Measurements from ENCODE around the gene ABHD17A. TPM values are rescaled to one million over a fixed set of nuclear protein-coding genes. Genes with fewer than 3 reads are reported as not detected.

ABHD17A gene
- total RNA-seq, 1 experiment from 2014 or later: 47.5 TPM

DNA sequence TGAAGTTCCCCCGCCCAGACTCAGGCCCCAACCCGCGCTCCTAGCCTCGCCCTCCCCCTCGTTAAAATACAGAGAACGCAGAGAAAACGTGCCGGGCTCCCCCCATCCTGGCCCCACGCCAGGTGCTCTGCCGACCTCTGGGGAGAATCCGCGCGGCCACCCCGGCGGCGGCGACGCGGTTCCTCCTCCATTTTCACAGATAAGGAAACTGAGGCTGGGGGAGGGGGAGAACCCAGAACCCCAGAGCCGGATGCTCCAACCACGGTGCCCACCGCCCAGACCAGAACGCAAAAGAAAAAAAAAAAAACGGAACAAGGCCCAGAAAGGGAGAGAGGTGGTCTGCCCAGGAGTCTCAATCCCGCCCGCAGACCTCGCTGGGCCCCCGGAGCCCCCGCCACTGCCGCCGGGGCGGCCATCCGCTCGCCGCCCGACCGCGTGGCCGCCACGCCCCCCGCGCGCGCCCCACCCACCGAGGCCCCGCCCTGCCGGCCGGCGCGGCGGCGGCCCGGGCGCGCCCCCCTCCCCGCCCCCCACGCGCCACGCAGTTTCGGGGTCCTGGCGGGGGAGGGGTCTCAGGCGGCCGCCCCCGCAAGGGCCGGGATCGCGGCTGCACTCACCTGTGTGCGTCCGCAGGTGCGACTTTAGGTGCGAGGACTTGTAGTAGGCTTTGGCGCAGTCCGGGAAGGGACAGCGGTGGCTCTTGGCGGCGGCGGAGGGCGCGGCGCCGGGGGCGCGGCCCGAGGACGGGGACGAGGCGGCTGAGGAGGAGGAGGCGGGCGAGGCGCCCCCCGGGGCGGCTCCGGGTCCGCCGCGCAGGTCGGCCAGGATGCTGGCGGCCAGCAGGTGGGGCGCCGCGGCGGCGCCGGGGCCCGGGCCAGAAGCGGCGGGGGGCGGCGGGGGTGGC, 22.6 kb downstream of the ABHD17A start:
- no peak overlapping the region for H2BK20ac ChIP-seq (ENCODE audit: low read depth, low read length, poor library complexity, severe bottlenecking)
- TF ChIP-seq, protein P1, sequence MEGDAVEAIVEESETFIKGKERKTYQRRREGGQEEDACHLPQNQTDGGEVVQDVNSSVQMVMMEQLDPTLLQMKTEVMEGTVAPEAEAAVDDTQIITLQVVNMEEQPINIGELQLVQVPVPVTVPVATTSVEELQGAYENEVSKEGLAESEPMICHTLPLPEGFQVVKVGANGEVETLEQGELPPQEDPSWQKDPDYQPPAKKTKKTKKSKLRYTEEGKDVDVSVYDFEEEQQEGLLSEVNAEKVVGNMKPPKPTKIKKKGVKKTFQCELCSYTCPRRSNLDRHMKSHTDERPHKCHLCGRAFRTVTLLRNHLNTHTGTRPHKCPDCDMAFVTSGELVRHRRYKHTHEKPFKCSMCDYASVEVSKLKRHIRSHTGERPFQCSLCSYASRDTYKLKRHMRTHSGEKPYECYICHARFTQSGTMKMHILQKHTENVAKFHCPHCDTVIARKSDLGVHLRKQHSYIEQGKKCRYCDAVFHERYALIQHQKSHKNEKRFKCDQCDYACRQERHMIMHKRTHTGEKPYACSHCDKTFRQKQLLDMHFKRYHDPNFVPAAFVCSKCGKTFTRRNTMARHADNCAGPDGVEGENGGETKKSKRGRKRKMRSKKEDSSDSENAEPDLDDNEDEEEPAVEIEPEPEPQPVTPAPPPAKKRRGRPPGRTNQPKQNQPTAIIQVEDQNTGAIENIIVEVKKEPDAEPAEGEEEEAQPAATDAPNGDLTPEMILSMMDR (conservative IDR thresholded peaks at IDR 0.05): no peak
- no peak overlapping the region for H3K18ac ChIP-seq (ENCODE audit: insufficient read length, low read depth, low read length)
- Mint-ChIP-seq H3K27ac (peak overlapping the region in 2 of 3 experiments; percentile 48 to 80; a peak in 2 of 7 replicates), H3K4me1 (peaks cover 28 to 45% of the 10 kb centered on the region in 2 experiments), H3K27me3 (ENCODE audit: low read depth) (peaks cover 6% of the 10 kb centered on the region), H3K36me3 (ENCODE audit: insufficient read depth in 1 of 3, low read depth in 3 of 3) (no peaks in the 10 kb centered on the region), H3K9me3 (no peaks in the 10 kb centered on the region; a peak in 1 of 5 replicates), H3K4me3 (peak overlapping the region; percentile 86 to 93)
- no peak overlapping the region for H2BK120ac ChIP-seq (ENCODE audit: low read depth, low read length, poor library complexity, severe bottlenecking)
- no peak overlapping the region for H2BK12ac ChIP-seq (ENCODE audit: insufficient read length, low read depth, low read length)
- H4K91ac ChIP-seq (ENCODE audit: insufficient read length, low read depth, low read length): no peak overlapping the region
- no peak overlapping the region for H2AK5ac ChIP-seq (ENCODE audit: insufficient read length, low read length)
- H3K4me1 ChIP-seq (ENCODE audit: insufficient read depth, low read length): peaks cover 3% of the 10 kb centered on the region; the same call in 1 of the 2 replicates
- no peak overlapping the region; the same call in 1 of the 2 replicates for H2BK15ac ChIP-seq (ENCODE audit: low read depth, low read length)
- H3K23me2 ChIP-seq (ENCODE audit: insufficient read length, low read depth, low read length, poor library complexity, severe bottlenecking): peaks cover 14% of the 10 kb centered on the region
- peaks cover 34% of the 10 kb centered on the region; the same call in 1 of the 2 replicates for H3K79me2 ChIP-seq (ENCODE audit: insufficient read depth, low read length)
- peaks cover 3% of the 10 kb centered on the region for H4K20me1 ChIP-seq (ENCODE audit: control insufficient read depth, insufficient read depth, insufficient read length)
- H3K79me1 ChIP-seq (ENCODE audit: insufficient read depth, low read depth, low read length, poor library complexity, severe bottlenecking): peaks cover 6% of the 10 kb centered on the region
- no peak overlapping the region for H2BK5ac ChIP-seq (ENCODE audit: insufficient read length, low read length)
- no peak overlapping the region for H3K56ac ChIP-seq (ENCODE audit: insufficient read length, low read depth, low read length)
- peak overlapping the region; percentile 51 for H3K9ac ChIP-seq (ENCODE audit: extremely low read depth, insufficient read length, low read length)
- H3T11ph ChIP-seq (ENCODE audit: low read length): no peak overlapping the region
- no peak overlapping the region for H3K23ac ChIP-seq (ENCODE audit: insufficient read length, low read depth, low read length)
- no peak overlapping the region for H4K5ac ChIP-seq (ENCODE audit: insufficient read length, low read depth, low read length)
- WGBS (ENCODE audit: extremely low coverage, insufficient read length, low lambda C conversion rate): no CpG with 5 or more reads among the region's 109 CpGs
- H2AFZ ChIP-seq (ENCODE audit: low read length): no peak overlapping the region
- no peak for DNase-seq
- H3K4ac ChIP-seq (ENCODE audit: low read depth, low read length): no peak overlapping the region
- H3K14ac ChIP-seq (ENCODE audit: insufficient read depth, low read length): no peak overlapping the region
- no peak overlapping the region for H4K8ac ChIP-seq (replicated peaks; ENCODE audit: insufficient read length, low read depth, low read length)
- no peak overlapping the region for H3K27ac ChIP-seq (ENCODE audit: insufficient read length, low read depth, low read length)
- H3K9me3 ChIP-seq (ENCODE audit: control insufficient read depth, low read depth, low read length): no peaks in the 10 kb centered on the region
- no peaks in the 10 kb centered on the region; the same call in 1 of the 2 replicates for H3K27me3 ChIP-seq (ENCODE audit: insufficient read depth, low read length)
- peak overlapping the region; percentile 84 for H3K4me2 ChIP-seq (ENCODE audit: insufficient read depth, insufficient read length, low read length)
